Measurements from ENCODE around the gene SLC39A12.
"Not testable (repeated sequence)": the region's sequence is repeated elsewhere in the genome, so short reads cannot be mapped to it uniquely, and the experiment has no call there.

SLC39A12 gene

GRCh38 chr10:17951868-17952371 is at the start of gene SLC39A12:
Gene SLC39A12, plus strand, starts transcription at chr10:17951918. Its CDS starts 1,359 bp downstream, at chr10:17953277.
- DNase-seq = no peak

DNA sequence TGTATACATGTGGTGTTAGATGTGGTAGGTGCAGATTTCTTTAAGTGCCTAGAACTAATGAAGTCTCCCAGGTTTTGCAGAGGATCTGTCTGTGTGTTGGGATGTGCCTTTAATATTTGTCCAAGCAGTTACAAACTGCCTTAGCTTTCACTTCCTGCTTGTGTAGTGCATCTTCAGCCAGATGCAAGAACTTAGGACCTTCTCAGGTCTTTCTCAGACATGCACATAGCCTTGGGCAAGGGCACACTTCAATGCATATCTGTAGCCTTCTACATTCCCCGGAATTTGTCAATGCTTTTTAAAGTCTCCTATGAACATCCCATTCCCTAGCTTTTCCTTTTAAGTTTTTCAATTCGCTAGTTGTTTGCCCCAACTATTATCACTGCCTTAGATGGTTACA is 47.2 kb upstream of the SLC39A12 start:
- no peak for DNase-seq

GRCh38 chr10:17905491-17905890 is 46.2 kb upstream of the SLC39A12 start:
- no peak for DNase-seq

DNA sequence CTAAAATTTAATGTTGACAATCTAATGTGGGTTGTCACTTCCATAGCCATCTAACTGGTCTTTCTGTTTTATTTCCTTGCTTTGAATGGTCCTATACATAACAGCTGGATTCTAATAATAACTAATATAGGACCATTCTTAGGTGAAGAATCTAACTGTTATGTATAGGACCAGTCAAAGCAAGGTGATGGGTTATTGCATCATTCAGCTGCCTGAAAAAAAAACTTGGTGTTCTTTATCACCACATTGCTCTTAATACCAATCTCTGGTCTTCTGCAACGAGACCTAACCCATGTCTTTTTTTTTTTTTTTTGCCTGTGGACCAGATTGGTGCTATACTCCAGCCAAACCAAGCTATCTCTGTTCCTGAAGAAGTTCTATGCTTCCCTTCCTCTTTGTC is 45.7 kb upstream of the SLC39A12 start:
- DNase-seq = no peak

- no peak for DNase-seq
Observed at GRCh38 chr10:17907641-17908040, 44.1 kb upstream of the SLC39A12 start.

DNA sequence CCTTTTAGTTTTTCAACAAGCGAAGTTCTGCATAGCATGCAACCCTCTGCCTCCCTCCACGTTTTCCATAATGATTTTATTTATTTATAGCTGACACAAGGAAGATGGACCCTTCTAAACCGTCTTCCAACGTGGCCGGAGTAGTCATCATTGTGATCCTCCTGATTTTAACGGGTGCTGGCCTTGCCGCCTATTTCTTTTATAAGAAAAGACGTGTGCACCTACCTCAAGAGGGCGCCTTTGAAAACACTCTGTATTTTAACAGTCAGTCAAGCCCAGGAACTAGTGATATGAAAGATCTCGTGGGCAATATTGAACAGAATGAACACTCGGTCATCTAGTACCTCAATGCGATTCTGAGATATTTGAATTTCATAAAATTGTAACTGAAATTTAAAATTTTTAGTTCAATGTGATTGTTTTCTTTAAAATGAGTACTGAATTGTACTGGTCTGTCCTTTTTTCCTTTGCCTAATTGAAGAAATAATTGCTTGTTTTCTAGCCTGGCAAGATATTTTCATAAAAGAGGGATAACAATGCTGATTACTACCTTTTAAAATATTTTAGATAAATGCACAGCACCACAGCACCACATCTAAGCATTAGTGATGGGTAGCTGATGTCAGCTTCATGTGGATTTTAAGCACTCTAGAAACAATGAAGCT is 41.5 kb upstream of the SLC39A12 start:
- peak; percentile 1 to 47 for DNase-seq

DNA sequence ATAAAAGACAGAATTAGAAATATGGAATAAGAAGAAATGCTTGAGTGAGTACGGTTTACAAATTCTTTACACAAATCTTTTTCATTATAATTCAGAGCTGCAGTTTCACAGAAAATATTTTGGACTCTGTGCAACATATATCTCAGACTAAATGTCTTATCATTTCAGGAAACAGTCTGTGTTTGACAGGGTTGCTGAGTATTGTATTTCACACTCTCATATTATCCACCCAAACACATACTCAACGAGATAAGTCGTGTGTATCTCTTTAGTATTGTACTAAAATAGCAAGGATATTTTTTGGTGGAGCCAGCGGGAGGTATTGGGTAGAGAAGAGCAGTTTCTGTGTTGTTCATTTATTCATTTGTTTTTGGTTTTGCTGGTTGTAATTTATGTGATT is 39.0 kb upstream of the SLC39A12 start:
- DNase-seq = no peak

GRCh38 chr10:17913604-17914003 is 38.1 kb upstream of the SLC39A12 start:
- DNase-seq = no peak

GRCh38 chr10:17914169-17915045 is 37.3 kb upstream of the SLC39A12 start:
- no peak for DNase-seq

- DNase-seq = no peak
Observed at GRCh38 chr10:17915181-17915580, 36.5 kb upstream of the SLC39A12 start.

- no peak for DNase-seq
Observed at GRCh38 chr10:17918187-17918903, 33.4 kb upstream of the SLC39A12 start.

- no peak for DNase-seq
Observed at GRCh38 chr10:17921378-17921777, 30.3 kb upstream of the SLC39A12 start.

- DNase-seq = peak; percentile 10 to 20
Observed at GRCh38 chr10:17923728-17924127, 28.0 kb upstream of the SLC39A12 start.

- DNase-seq = no peak
Observed at GRCh38 chr10:17943033-17943745, 8.5 kb upstream of the SLC39A12 start.

GRCh38 chr10:17950269-17950668 is 1.4 kb upstream of the SLC39A12 start:
- not testable (repeated sequence) for DNase-seq

- no peak for DNase-seq
Observed at GRCh38 chr10:17950726-17951125, 992 bp upstream of the SLC39A12 start.

- DNase-seq = not testable (repeated sequence)
Observed at GRCh38 chr10:17954372-17954771, 2.7 kb downstream of the SLC39A12 start.

DNA sequence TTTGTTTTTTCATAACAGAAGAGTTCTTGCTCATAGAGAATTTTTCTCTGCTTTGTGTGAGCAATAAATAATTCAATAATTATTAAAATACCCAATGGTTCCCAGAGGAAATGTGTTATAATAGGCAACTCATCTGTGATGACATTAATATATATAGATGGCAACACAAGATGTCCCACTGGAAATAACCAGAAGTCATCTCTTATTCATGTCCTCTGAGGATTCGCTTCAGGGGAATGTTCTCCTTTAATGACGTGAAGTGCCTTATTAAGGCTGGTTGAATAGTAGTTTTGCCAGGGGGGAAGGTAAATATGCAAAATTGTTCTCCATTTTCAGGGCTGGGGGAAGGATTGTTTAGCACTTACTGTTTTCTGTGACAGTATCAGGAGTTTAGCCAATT is 3.1 kb downstream of the SLC39A12 start:
- no peak for DNase-seq

DNA sequence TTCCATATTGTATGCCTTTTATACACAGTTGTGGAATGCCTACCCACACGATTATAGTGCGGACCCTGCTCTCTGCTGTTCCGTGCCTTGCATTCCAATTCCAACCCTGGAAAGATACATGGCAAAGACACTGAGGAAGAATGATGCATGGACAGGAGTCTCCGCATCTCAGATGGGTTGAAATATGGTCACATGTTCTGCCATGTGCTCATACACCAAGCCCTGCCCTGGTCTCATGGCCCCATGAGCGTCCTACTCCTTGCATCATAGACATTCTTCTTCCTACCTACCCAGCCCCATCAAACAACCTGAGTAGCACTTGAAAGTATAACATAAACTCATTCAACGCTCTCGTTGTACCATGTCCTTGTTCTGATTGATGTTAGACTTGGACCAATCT is 6.3 kb downstream of the SLC39A12 start:
- no peak for DNase-seq

DNA sequence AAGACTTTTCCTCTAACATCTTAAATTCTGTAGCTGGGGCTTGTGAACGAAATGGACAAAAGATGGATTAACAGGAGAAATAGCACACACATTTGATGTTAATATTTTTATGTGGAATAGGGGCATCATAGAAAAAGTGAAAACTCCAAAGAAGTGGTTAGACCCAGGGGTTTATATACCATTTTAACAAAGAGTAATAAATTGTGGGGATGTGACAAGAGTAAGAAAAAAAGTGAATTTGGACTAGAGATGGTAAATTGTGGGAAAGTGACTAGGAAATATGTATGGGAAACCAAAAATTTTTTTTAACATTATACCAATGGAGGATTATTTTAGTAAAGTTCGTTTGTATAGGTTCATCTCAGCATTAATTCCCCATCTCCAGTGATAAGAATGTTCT is 8.2 kb downstream of the SLC39A12 start:
- DNase-seq = no peak

- no peak for DNase-seq
Observed at GRCh38 chr10:17961551-17962422, 10.1 kb downstream of the SLC39A12 start.

DNA sequence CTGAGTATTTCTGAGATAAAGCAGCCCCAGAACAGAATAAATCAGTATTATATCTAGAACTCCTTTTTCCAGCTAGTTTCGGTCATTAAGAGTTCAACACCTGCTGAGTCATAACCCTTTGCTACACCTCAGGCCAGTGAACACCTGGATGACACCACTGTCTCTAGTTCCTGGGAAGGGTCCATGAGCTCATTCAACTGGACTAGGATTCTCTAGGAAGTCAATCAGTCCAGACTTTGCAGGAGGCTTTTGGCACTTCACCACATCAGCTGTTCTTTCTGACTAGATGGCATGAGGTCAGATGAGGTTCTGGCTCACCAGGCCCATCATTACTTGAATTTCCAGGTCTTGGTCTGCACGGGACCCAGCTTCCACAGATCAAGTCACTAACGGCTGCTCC is 11.7 kb downstream of the SLC39A12 start:
- no peak for DNase-seq
